ENCODE measurements around the gene LANCL2.

Gene LANCL2

DNA sequence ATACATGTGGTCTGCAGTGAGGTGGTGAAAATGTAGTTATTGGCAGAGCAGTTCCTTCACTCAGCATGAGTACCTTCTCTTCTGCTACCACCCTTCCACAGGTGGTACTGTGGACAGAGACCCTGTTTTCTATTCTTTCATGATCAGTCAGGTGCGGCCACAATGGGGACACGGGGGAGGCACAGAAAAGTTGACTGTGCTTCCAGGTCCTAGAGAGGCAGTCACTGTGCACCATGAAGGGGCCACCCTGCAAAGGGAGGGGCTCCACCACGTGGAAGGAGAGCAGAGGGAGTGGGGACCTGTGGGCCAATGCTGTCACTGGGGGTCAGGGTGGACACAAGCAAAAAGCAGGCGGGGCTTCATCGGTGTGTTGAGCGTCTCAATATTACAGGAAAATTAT lies 3.6 kb upstream of the LANCL2 start:
- DNase-seq (ENCODE audit: insufficient read length, low spot score) (no peak), FAIRE-seq (no peak)

- FAIRE-seq (no peak), DNase-seq (ENCODE audit: insufficient read length, low spot score) (no peak)
Observed at GRCh38 chr7:55362927-55363326, 2.2 kb upstream of the LANCL2 start.

DNA sequence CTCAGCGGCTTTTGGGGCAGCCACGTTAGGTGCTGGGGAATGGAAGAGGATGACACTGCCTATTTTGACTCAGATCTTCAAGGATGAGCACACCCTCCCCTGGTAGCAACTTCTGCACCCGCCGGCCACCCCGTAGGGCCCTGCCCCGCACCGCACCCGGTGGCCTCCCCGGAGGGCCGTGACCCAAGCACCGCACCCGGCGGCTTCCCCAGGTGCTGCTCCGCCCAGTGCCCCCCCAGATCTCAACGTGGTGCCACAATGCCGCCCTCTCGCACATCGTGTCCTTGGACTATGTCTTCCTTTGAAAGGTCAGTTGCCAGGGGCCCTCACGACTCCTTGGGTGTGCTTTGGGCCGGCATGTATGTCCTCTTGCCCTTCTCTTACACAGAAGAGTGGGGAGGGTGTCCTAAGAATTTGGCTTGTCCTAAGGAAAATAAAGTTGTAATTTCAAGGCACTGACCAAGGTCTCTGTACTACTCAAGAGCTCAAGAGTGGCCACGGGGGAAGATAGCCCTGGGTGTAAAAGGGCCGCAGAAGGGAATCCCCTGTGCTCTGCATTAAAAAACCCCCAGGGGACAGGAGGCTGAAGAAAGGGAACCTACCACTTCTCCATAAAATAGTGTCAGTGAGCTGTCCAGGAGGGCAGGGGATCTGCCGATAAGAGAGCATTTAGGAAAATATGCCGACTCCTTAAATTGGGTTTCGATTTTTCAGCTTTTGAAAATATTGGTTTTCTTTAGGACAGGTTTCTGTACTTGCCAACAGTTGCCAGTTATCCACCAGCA lies 1.6 kb upstream of the LANCL2 start:
- no peak for DNase-seq (ENCODE audit: insufficient read length, low spot score)
- FAIRE-seq, result no peak

DNA sequence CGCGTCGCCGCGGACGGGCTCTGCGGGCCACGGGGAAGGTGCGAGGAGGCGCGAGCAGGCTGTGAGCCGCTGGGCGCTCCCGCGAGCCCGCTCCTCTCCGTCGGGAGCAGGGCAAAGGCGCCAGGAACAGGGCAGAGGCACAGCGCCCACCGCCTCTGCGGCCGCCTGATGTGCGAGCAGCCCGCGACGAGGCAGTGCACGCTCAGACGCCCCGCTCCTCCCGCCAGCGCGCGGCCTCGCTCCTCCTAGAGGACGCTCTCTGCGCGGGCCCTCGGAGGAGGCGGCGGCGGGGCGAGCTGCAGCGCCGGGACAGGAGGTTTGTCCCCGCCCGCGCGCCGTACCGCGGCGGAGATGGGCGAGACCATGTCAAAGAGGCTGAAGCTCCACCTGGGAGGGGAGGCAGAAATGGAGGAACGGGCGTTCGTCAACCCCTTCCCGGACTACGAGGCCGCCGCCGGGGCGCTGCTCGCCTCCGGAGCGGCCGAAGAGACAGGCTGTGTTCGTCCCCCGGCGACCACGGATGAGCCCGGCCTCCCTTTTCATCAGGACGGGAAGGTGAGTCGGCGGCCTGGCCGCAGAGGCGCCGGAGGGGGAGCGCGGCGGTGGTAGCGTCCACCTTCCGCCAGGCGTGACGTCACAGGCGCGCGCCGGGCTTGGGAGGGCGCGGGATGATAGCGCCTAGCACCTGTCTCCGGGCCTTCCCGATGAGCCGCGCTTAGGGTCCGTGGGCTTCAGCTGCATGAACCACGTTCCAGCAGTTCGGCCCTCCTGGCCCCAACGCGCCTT lies 731 bp downstream of the LANCL2 start:
- DNase-seq (ENCODE audit: insufficient read length, low spot score), result peak; percentile 89
- peak; percentile 86 for FAIRE-seq

DNA sequence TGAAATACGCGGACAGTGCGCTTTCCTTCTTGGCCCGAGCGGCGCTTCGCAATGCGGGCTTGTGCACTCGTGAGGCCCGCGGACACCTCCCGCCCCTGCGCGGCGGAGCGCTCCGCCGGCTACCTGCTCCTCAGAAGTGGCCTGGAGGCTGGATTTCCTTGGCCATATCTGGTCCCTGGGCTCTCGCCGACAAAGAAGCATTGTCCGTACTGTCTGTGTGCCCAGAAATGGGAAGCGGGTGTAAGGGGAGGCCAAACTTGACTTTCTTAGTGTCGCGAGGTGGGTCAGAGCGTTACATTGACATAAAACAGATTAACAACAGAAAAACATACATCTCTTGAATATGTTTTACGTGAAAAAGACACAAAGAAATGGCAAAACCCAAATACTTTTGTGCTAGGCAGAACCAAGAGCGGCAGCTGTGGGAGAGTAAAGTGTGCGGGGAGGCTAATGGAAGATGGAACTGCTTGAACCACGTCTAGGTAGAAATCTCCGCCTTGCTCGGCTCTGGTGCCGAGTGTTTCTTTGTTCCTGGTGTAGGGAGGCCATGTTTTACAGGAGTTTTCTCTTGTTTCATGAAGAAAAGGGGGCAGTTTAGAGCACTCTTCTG lies 1.4 kb downstream of the LANCL2 start:
- peak; percentile 33 for FAIRE-seq

GRCh38 chr7:55367283-55367840 lies 2.2 kb downstream of the LANCL2 start:
- FAIRE-seq (no peak), DNase-seq (ENCODE audit: insufficient read length, low spot score) (no peak)

More for the DNA sequence above, 1.4 kb downstream of the LANCL2 start:
- DNase-seq (ENCODE audit: insufficient read length, low spot score), result no peak

DNA sequence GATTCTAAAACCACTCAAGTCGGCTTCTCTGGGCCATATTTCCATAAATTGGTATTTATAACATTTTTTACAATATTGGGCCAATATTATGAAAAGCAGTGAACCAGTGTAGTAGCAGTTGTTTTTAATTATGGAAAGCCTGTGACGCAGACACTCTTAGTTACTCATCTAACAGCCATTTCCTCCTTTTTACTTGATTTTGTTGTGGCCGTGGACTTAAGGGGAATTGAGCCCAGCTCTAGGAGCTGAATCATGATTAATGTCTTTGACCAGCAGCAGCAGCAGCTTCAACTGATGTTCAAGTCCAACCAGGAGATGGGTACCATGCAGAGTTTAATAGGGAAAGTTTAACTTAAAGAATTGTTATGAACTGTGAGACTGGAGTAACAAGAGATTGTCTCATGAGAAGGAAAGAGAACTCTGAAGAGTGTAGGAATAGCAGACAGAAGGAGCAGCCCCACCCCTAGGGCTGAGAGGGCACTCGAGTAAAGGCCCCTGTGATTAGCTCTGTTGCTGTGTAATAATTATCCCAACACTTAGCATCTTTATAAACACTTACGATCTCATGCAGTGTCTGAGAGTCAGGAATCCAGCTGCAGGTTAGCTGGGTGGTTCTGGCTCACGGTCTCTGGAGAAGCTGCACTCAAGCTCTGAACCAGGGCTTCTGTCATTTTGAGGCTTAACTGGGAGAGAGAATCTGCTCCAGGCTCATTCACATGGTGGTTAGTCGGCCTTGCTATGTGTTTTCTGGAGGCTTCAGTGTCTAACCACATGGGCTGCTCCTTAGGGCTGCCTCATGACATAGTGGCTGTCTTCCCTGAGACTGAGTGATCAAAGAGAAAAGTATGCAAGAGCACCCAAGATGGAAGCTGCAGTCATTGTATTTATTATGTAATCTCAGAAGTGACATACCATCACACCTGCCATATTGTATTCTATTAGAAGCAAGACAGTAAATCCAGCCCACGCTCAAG lies 4.6 kb downstream of the LANCL2 start:
- DNase-seq (ENCODE audit: insufficient read length, low spot score), result peak; percentile 13
- no peak for FAIRE-seq

DNA sequence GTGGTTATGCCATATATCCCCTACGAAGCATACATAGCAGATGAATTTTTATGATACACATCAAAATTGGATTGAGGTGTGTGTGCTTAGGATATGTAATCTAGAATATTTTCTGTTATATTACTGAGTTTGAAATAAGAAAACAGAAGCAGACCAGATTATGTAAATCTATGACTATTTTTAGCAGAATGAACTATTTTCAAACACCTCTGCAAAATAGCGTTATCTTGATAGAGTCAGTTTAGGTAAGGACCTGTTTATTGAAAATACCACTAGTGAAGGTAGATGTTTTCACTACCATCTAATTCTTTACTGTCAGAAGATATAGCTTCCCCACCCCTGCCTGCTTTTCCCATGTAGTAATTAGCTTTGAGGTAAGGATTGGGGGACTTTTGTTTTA lies 9.1 kb downstream of the LANCL2 start:
- FAIRE-seq, result no peak

DNA sequence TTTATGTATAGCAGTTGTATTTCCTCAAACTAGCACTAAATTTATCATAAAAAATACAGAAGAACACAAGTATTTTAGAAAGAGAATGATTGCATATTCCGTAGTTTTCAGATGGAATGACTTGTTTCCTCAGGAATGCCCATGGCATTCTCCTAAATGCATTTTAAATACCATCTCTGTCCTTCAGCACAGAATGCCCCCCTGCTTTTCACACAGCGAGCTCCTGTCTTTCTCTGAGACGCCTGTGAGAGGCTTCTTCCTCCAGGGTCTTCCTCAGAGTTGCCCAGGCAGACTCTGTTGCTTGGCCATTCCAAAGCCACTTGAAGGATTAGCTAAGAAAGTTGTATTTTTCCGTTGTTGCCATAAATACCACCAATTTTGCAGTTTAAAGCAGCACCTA lies 10.1 kb downstream of the LANCL2 start:
- DNase-seq (ENCODE audit: insufficient read length, low spot score) (no peak), FAIRE-seq (no peak)

More for the DNA sequence above, 9.1 kb downstream of the LANCL2 start:
- DNase-seq (ENCODE audit: insufficient read length, low spot score), result no peak

- DNase-seq (ENCODE audit: insufficient read length, low spot score) (no peak), FAIRE-seq (no peak)
Observed at GRCh38 chr7:55377162-55377817, 12.2 kb downstream of the LANCL2 start.

- FAIRE-seq (no peak), DNase-seq (ENCODE audit: insufficient read length, low spot score) (no peak)
Observed at GRCh38 chr7:55379285-55379684, 14.1 kb downstream of the LANCL2 start.

DNA sequence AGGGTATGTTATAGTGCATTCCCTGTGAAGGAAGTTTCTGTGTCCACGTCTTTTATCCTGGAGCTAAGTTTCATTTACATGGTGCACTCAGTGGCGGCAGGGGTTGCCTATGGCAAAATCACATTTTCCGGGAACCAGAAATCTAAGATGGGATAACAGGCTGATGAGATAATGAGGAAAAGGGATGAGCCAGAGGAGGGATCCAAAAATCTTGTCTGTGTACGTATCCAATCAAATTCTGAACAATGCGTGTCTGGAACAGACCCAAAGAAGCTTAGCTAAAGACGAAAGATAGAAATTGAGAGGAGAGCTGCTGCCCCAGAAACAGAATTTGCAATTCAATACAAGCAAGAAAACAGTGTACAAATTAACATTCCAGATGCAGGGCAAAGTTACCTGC lies 16.1 kb downstream of the LANCL2 start:
- FAIRE-seq, result no peak
- no peak for DNase-seq (ENCODE audit: insufficient read length, low spot score)

GRCh38 chr7:55381696-55382095 lies 16.6 kb downstream of the LANCL2 start:
- DNase-seq (ENCODE audit: insufficient read length, low spot score) (no peak), FAIRE-seq (no peak)

- DNase-seq (ENCODE audit: insufficient read length, low spot score), result no peak
- no peak for FAIRE-seq
Observed at GRCh38 chr7:55382251-55382650, 17.1 kb downstream of the LANCL2 start.

- FAIRE-seq (no peak), DNase-seq (ENCODE audit: insufficient read length, low spot score) (no peak)
Observed at GRCh38 chr7:55386541-55386940, 21.4 kb downstream of the LANCL2 start.

- DNase-seq (ENCODE audit: insufficient read length, low spot score), result no peak
- FAIRE-seq, result no peak
Observed at GRCh38 chr7:55387062-55387965, 22.2 kb downstream of the LANCL2 start.

DNA sequence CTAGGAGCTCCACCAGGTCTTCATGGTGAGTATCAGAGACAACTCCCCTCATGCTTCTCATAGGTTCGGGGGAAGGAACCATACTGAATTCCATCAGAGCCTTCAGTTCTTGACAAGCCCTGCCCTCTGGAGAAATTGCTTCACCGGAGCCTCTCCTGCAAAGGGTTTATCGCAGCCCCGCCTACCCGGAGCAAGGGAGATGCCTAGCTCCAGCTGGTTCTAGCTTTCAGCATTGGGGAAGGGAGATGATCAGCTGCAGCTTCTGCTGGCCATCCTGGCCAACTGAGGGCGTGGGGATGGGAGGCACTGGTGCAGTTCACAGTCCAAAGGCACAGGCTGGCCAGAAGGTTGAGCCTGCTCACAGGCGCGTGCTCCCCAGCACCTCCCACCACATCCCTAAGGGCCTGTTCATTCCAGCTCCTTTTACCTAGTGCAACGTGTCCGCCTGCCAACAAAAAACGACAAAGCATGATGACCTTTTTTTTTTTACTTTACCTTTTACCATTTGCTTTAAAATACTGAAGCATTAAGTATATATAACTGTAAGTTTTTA lies 31.2 kb downstream of the LANCL2 start:
- FAIRE-seq, result no peak
- no peak for DNase-seq (ENCODE audit: insufficient read length, low spot score)

DNA sequence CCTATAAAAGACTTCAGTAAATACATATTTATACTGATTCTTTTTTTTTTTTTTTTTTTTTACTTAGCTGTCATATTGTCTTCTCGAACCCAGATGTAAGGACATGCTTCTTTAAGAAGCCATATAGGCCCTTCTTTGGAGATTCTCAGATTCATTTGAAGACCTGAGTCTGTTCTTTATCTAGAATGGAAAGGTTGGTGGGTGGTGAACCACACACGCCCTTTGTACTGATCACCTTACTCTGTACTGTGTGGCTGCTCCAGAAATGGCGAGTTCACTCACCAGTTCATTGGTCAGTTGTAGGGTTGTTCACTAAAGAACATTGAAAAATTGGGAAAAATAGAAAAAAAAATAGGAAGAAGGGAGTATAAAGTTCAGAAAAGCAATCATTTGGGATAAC lies 32.5 kb downstream of the LANCL2 start:
- FAIRE-seq (no peak), DNase-seq (ENCODE audit: insufficient read length, low spot score) (no peak)

Data from HTR-8/SVneo (cell line).